SW 1271 (cell line): ENCODE measurements around the gene GLT1D1.

ENCODE experiments used
- DNase-seq, 2 experiments: peaks; one replicate each; lab custom pipeline; 2025; lab: John Stamatoyannopoulos, UW

GLT1D1 gene

GRCh38 chr12:128916425-128916824 is 63.1 kb downstream of the GLT1D1 start:
- no peak for DNase-seq

- no peak for DNase-seq
Observed at GRCh38 chr12:128918481-128919260, 65.4 kb downstream of the GLT1D1 start.

GRCh38 chr12:128920468-128920867 is 67.2 kb downstream of the GLT1D1 start:
- DNase-seq, result no peak

- no peak for DNase-seq
Observed at GRCh38 chr12:128928361-128928760, 75.1 kb downstream of the GLT1D1 start.

GRCh38 chr12:128929057-128929456 is 75.8 kb downstream of the GLT1D1 start:
- no peak for DNase-seq

- DNase-seq, result no peak
Observed at GRCh38 chr12:128930606-128931005, 77.3 kb downstream of the GLT1D1 start.

GRCh38 chr12:128932521-128932920 is 79.2 kb downstream of the GLT1D1 start:
- no peak for DNase-seq

- DNase-seq, result no peak
Observed at GRCh38 chr12:128933039-128933438, 79.8 kb downstream of the GLT1D1 start.

- DNase-seq, result no peak
Observed at GRCh38 chr12:128933926-128934325, 80.6 kb downstream of the GLT1D1 start.

GRCh38 chr12:128938886-128939285 is 85.6 kb downstream of the GLT1D1 start:
- DNase-seq, result no peak

GRCh38 chr12:128940090-128940888 is 87.0 kb downstream of the GLT1D1 start:
- no peak for DNase-seq

GRCh38 chr12:128940974-128941373 is 87.7 kb downstream of the GLT1D1 start:
- DNase-seq, result no peak

GRCh38 chr12:128942960-128943477 is 89.7 kb downstream of the GLT1D1 start:
- no peak for DNase-seq

- DNase-seq, result no peak
Observed at GRCh38 chr12:128944956-128945355, 91.7 kb downstream of the GLT1D1 start.

- DNase-seq, result no peak
Observed at GRCh38 chr12:128947209-128947608, 93.9 kb downstream of the GLT1D1 start.

GRCh38 chr12:128949086-128949485 is 95.8 kb downstream of the GLT1D1 start:
- no peak for DNase-seq

GRCh38 chr12:128951448-128951847 is 98.2 kb downstream of the GLT1D1 start:
- no peak for DNase-seq

- no peak for DNase-seq
Observed at GRCh38 chr12:128956755-128957154, 103.5 kb downstream of the GLT1D1 start.

- no peak for DNase-seq
Observed at GRCh38 chr12:128959901-128960300, 106.6 kb downstream of the GLT1D1 start.

- DNase-seq, result no peak
Observed at GRCh38 chr12:128961308-128961902, 108.1 kb downstream of the GLT1D1 start.

GRCh38 chr12:128961957-128962356 is 108.7 kb downstream of the GLT1D1 start:
- DNase-seq, result no peak

- DNase-seq, result no peak
Observed at GRCh38 chr12:128966203-128966810, 113.0 kb downstream of the GLT1D1 start.
